Breast epithelium (tissue), 3 donors: ENCODE data around the gene VLDLR.

Experiments
- CTCF ChIP-seq, 3 donors: fragments of 450-650 bp; IDR thresholded peaks; one replicate each; pipeline ENCODE4 v1.5.1; 2016 to 2017; ENCODE audit warnings: antibody characterized with exemption in 3 of 3, mild to moderate bottlenecking in 3 of 3, moderate library complexity in 3 of 3
- POLR2A ChIP-seq: fragments of 450-650 bp; IDR thresholded peaks from one replicate; pipeline ENCODE4 v1.6.1; 2016; ENCODE audit warnings: antibody characterized with exemption, mild to moderate bottlenecking, moderate library complexity

GRCh38 chr9:2602704-2603116 lies 18.9 kb upstream of the VLDLR start:
- no peak for TF ChIP-seq CTCF (IDR thresholded peaks at IDR 0.05)
- TF ChIP-seq POLR2A = no peak
